ENCODE data around the gene WNT4.

DNA sequence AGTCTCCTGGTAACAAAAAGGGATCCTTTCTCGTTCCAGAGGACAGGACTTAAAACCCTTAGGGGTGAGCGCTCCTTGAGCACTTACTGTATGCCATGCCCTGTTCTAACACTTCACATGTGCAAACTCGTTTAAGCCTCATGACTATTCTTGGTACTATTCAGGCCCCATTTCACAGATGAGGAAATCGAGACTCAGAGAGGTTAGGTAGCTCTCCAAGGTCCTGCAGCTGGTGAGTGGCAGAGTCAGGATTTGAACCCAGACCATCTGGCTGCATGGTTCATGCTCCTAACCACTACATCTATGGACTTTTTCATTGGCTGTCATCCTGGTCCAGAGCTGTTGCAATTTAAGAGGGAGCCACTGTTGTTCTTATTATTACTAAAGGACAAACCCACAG lies 46.7 kb upstream of the WNT4 start:
- TF ChIP-seq, protein P1, sequence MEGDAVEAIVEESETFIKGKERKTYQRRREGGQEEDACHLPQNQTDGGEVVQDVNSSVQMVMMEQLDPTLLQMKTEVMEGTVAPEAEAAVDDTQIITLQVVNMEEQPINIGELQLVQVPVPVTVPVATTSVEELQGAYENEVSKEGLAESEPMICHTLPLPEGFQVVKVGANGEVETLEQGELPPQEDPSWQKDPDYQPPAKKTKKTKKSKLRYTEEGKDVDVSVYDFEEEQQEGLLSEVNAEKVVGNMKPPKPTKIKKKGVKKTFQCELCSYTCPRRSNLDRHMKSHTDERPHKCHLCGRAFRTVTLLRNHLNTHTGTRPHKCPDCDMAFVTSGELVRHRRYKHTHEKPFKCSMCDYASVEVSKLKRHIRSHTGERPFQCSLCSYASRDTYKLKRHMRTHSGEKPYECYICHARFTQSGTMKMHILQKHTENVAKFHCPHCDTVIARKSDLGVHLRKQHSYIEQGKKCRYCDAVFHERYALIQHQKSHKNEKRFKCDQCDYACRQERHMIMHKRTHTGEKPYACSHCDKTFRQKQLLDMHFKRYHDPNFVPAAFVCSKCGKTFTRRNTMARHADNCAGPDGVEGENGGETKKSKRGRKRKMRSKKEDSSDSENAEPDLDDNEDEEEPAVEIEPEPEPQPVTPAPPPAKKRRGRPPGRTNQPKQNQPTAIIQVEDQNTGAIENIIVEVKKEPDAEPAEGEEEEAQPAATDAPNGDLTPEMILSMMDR (IDR thresholded peaks at IDR 0.05): no peak
- TF ChIP-seq, protein P2, sequence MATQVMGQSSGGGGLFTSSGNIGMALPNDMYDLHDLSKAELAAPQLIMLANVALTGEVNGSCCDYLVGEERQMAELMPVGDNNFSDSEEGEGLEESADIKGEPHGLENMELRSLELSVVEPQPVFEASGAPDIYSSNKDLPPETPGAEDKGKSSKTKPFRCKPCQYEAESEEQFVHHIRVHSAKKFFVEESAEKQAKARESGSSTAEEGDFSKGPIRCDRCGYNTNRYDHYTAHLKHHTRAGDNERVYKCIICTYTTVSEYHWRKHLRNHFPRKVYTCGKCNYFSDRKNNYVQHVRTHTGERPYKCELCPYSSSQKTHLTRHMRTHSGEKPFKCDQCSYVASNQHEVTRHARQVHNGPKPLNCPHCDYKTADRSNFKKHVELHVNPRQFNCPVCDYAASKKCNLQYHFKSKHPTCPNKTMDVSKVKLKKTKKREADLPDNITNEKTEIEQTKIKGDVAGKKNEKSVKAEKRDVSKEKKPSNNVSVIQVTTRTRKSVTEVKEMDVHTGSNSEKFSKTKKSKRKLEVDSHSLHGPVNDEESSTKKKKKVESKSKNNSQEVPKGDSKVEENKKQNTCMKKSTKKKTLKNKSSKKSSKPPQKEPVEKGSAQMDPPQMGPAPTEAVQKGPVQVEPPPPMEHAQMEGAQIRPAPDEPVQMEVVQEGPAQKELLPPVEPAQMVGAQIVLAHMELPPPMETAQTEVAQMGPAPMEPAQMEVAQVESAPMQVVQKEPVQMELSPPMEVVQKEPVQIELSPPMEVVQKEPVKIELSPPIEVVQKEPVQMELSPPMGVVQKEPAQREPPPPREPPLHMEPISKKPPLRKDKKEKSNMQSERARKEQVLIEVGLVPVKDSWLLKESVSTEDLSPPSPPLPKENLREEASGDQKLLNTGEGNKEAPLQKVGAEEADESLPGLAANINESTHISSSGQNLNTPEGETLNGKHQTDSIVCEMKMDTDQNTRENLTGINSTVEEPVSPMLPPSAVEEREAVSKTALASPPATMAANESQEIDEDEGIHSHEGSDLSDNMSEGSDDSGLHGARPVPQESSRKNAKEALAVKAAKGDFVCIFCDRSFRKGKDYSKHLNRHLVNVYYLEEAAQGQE (IDR thresholded peaks at IDR 0.05; ENCODE audit: insufficient read depth in 1 of 2, low read depth in 2 of 2, low read length in 1 of 2): peak; percentile 59 to 77; a peak in 2 of 4 replicates
